H1 (cell line): ENCODE measurements around the gene UBE2F. TPM values are rescaled to one million over a fixed set of nuclear protein-coding genes. Genes with fewer than 3 reads are reported as not detected.
"Not testable (repeated sequence)": the region's sequence is repeated elsewhere in the genome, so short reads cannot be mapped to it uniquely, and the experiment has no call there.

Source experiments
- CTCF ChIA-PET: fragments of 300-600 bp; sonication (Branson Sonifier 250); formaldehyde crosslinking; loops from one replicate; lab custom pipeline; 2021; ENCODE audit not compliant: partially characterized antibody; lab: Charles Lee
- POLR2A ChIA-PET: fragments of 300-600 bp; sonication (Branson Sonifier 250); formaldehyde crosslinking; loops from one replicate; lab custom pipeline; 2021; ENCODE audit warnings: inconsistent platforms; ENCODE audit not compliant: partially characterized antibody; lab: Charles Lee
- DNase-seq, 2 experiments: peaks; one replicate each; pipeline versions ENCODE4 v3.0.0 to v3.0.0-alpha.2; 2010 to 2022; ENCODE audit warnings: low spot score in 2 of 2, low read depth in 1 of 2, mixed read lengths in 1 of 2
- FAIRE-seq: peaks from 2 replicates; lab custom pipeline; 2011; peaks lifted over from hg19 to GRCh38; lab: Jason Lieb, UNC
- H2AFZ ChIP-seq: 2 replicates; pipeline ENCODE4 v1.8.1; 2012; ENCODE audit warnings: low read length, inconsistent platforms
- H2AK5ac ChIP-seq: 2 replicates; pipeline ENCODE4 v1.6.1; 2013; ENCODE audit warnings: low read depth, low read length
- H2BK120ac ChIP-seq: replicated peaks from 2 replicates; pipeline ENCODE3; 2013; ENCODE audit warnings: low read depth, low read length, inconsistent platforms
- H2BK12ac ChIP-seq: 2 replicates; pipeline ENCODE4 v1.6.1; 2013; ENCODE audit warnings: low read depth, low read length
- H2BK15ac ChIP-seq: 2 replicates; pipeline ENCODE4 v1.6.1; 2013; ENCODE audit warnings: low read length
- H2BK20ac ChIP-seq: 2 replicates; pipeline ENCODE4 v1.6.1; 2013; ENCODE audit warnings: low read length
- H2BK5ac ChIP-seq: 2 replicates; pipeline ENCODE4 v1.6.1; 2013; ENCODE audit warnings: low read depth, low read length
- H3K14ac ChIP-seq: 2 replicates; pipeline ENCODE4 v1.6.1; 2013; ENCODE audit warnings: inconsistent platforms; ENCODE audit not compliant: insufficient read length
- H3K18ac ChIP-seq: 2 replicates; pipeline ENCODE4 v1.6.1; 2013; ENCODE audit warnings: low read length; ENCODE audit errors: extremely low read depth
- H3K23ac ChIP-seq: 2 replicates; pipeline ENCODE4 v1.6.1; 2013; ENCODE audit warnings: inconsistent platforms; ENCODE audit not compliant: insufficient read length
- H3K23me2 ChIP-seq: 2 replicates; pipeline ENCODE4 v1.6.1; 2013; ENCODE audit warnings: low read depth, low read length
- H3K27ac ChIP-seq: 2 replicates; pipeline ENCODE4 v1.6.1; 2011; ENCODE audit warnings: low read depth, low read length, inconsistent platforms
- H3K27me3 ChIP-seq, 4 experiments: replicated peaks in 1 of 4; 1 replicate in 1 of 4; 2 replicates in 3 of 4; pipeline versions ENCODE4 v1.6.1 to v1.8.1; 2011 to 2013; ENCODE audit warnings: low read length in 3 of 4, mild to moderate bottlenecking in 3 of 4, inconsistent platforms in 2 of 4, mixed read lengths in 2 of 4, moderate library complexity in 1 of 4; ENCODE audit not compliant: control insufficient read depth in 3 of 4, insufficient read depth in 3 of 4; ENCODE audit errors: extremely low read depth in 1 of 4
- H3K36me3 ChIP-seq, 4 experiments: 2 replicates each; pipeline versions ENCODE4 v1.6.1 to v1.8.1; 2011 to 2013; ENCODE audit warnings: mild to moderate bottlenecking in 4 of 4, low read length in 3 of 4, moderate library complexity in 2 of 4, control low read depth in 1 of 4, inconsistent platforms in 1 of 4; ENCODE audit not compliant: insufficient read depth in 4 of 4, control insufficient read depth in 2 of 4
- H3K4ac ChIP-seq: replicated peaks from 2 replicates; pipeline ENCODE3; 2013; ENCODE audit warnings: low read length, low read depth, mixed read lengths, inconsistent platforms; ENCODE audit not compliant: insufficient read length
- H3K4me1 ChIP-seq, 4 experiments: replicated peaks in 1 of 4; 1 replicate in 1 of 4; 2 replicates in 3 of 4; pipeline versions ENCODE4 v1.6.1 to v1.8.1; 2011 to 2013; ENCODE audit warnings: low read length in 3 of 4, inconsistent platforms in 2 of 4, mixed read lengths in 1 of 4; ENCODE audit not compliant: insufficient read depth in 4 of 4, control insufficient read depth in 3 of 4
- H3K4me2 ChIP-seq, 2 experiments: 2 replicates each; pipeline versions ENCODE4 v1.6.1 to v1.8.1; 2011 to 2013; ENCODE audit warnings: low read depth in 2 of 2, low read length in 2 of 2, control low read depth in 1 of 2, inconsistent platforms in 1 of 2, mild to moderate bottlenecking in 1 of 2; ENCODE audit not compliant: insufficient read depth in 1 of 2
- H3K4me3 ChIP-seq, 4 experiments: fragments of 200-600, 300-600 bp in 1 of 4; sonication (generic), shearing (Covaris generic), sonication (Bioruptor Twin) in 1 of 4; 2 replicates each; pipeline versions ENCODE4 v1.5.1 to v1.8.1; 2011 to 2016; ENCODE audit warnings: low read length in 4 of 4, low read depth in 3 of 4, control low read depth in 2 of 4, inconsistent platforms in 2 of 4, mild to moderate bottlenecking in 2 of 4, mixed read lengths in 1 of 4, moderate library complexity in 1 of 4; ENCODE audit not compliant: insufficient read depth in 2 of 4; ENCODE audit errors: extremely low read depth in 1 of 4
- H3K56ac ChIP-seq: replicated peaks from 2 replicates; pipeline ENCODE3; 2013; ENCODE audit warnings: low read depth, mild to moderate bottlenecking, mixed read lengths, low read length, inconsistent platforms; ENCODE audit not compliant: insufficient read length
- H3K79me1 ChIP-seq: 2 replicates; pipeline ENCODE4 v1.6.1; 2013; ENCODE audit warnings: low read depth, low read length, control low read depth
- H3K79me2 ChIP-seq, 2 experiments: 2 replicates each; pipeline versions ENCODE4 v1.6.1 to v1.8.1; 2012 to 2013; ENCODE audit warnings: low read length in 2 of 2, mild to moderate bottlenecking in 2 of 2, inconsistent platforms in 1 of 2; ENCODE audit not compliant: insufficient read depth in 2 of 2, control insufficient read depth in 1 of 2
- H3K9ac ChIP-seq, 4 experiments: replicated peaks in 1 of 4; 1 replicate in 1 of 4; 2 replicates in 3 of 4; pipeline versions ENCODE4 v1.6.1 to v1.8.1; 2011 to 2013; ENCODE audit warnings: low read depth in 3 of 4, low read length in 3 of 4, control low read depth in 2 of 4, mild to moderate bottlenecking in 2 of 4, moderate library complexity in 2 of 4, inconsistent platforms in 1 of 4; ENCODE audit errors: extremely low read depth in 1 of 4
- H3K9me3 ChIP-seq, 2 experiments: 2 replicates each; pipeline versions ENCODE4 v1.6.1 to v1.8.1; 2012 to 2013; ENCODE audit warnings: mild to moderate bottlenecking in 2 of 2, moderate library complexity in 2 of 2, control low read depth in 1 of 2, inconsistent platforms in 1 of 2, low read depth in 1 of 2, low read length in 1 of 2, mixed read lengths in 1 of 2; ENCODE audit not compliant: insufficient read depth in 2 of 2
- H4K20me1 ChIP-seq, 2 experiments: replicated peaks in 1 of 2; 2 replicates each; pipeline versions ENCODE3 to v1.8.1; 2011 to 2013; ENCODE audit warnings: inconsistent platforms in 2 of 2, low read length in 2 of 2, mild to moderate bottlenecking in 1 of 2; ENCODE audit not compliant: insufficient read depth in 2 of 2, control insufficient read depth in 1 of 2
- H4K5ac ChIP-seq: 2 replicates; pipeline ENCODE4 v1.6.1; 2013; ENCODE audit warnings: low read length, low read depth, mixed read lengths, inconsistent platforms; ENCODE audit not compliant: insufficient read length
- H4K8ac ChIP-seq: 2 replicates; pipeline ENCODE4 v1.8.0; 2013; ENCODE audit warnings: mild to moderate bottlenecking, moderate library complexity, low read length, inconsistent platforms; ENCODE audit not compliant: insufficient read depth; ENCODE audit errors: extremely low read depth
- H4K91ac ChIP-seq: replicated peaks from 2 replicates; pipeline ENCODE3; 2013; ENCODE audit warnings: low read length, mixed read lengths, inconsistent platforms; ENCODE audit not compliant: insufficient read length
- WGBS, 2 experiments: shearing (Covaris generic) in 1 of 2; methylation state at CpG; one replicate each; pipeline versions ENCODE4 v1.1.6 to v1.1.7; 2013 to 2015; ENCODE audit warnings: low lambda C conversion rate in 2 of 2, mixed read lengths in 2 of 2, inconsistent platforms in 1 of 2, low coverage in 1 of 2, missing lambda C conversion rate in 1 of 2; ENCODE audit not compliant: insufficient replicate concordance in 2 of 2, insufficient coverage in 1 of 2, insufficient read length in 1 of 2; ENCODE audit errors: extremely low coverage in 1 of 2, missing lambda C conversion rate in 1 of 2; 5-methylcytosine and 5-hydroxymethylcytosine counted together
- polyA plus RNA-seq, 7 experiments: library from polyadenylated mRNA; depleted of rRNA in 3 of 7; stranded (reverse) in 5 of 7; unstranded in 2 of 7; fragments of >200 nt in 5 of 7; fragments of 200-250 nt in 2 of 7; gene quantifications; 1 replicate in 5 of 7; 2 replicates in 1 of 7; 4 replicates in 1 of 7; pipeline versions ENCODE4 v1.2.1 to v1.2.3, GENCODE V29; 2011 to 2013; ENCODE audit warnings: missing spikeins in 2 of 7, mixed read lengths in 2 of 7
- total RNA-seq: library from RNA; stranded (reverse); fragmentation: NEBNext Ultra II Directional; extraction: Animal tissue kit (Norgen Biotek cat#: 25700); gene quantifications from 2 replicates; pipeline ENCODE4 v1.2.1, GENCODE V29; 2021

Gene UBE2F
- total and polyA plus RNA-seq, 2 of the 8 experiments (the other 6 are each of a cell fraction or from before 2014, with no cell fraction given): 43.3 to 59.8 TPM

- H4K5ac ChIP-seq, H2BK12ac ChIP-seq, CTCF ChIA-PET, H2BK5ac ChIP-seq, H4K8ac ChIP-seq, H3K4me3 ChIP-seq, H3K9me3 ChIP-seq, H2AFZ ChIP-seq, H3K4me1 ChIP-seq, H3K18ac ChIP-seq, H3K14ac ChIP-seq, FAIRE-seq, H3K56ac ChIP-seq, H3K23ac ChIP-seq, H3K27me3 ChIP-seq, POLR2A ChIA-PET, H4K20me1 ChIP-seq, H4K91ac ChIP-seq, H2BK15ac ChIP-seq, DNase-seq, H3K79me1 ChIP-seq, H3K9ac ChIP-seq, H2BK120ac ChIP-seq, H3K23me2 ChIP-seq, H3K4ac ChIP-seq, H2BK20ac ChIP-seq, H2AK5ac ChIP-seq, H3K27ac ChIP-seq, H3K4me2 ChIP-seq: not testable (repeated sequence)
- 92% methylated on average over 7 of the region's 7 CpGs; no CpG with 5 or more reads in 1 of the 2 experiments for WGBS, 2 experiments
- Histone ChIP-seq H3K36me3 (peaks cover 18 to 72% (median 50%) of the 10 kb centered on the region in 4 experiments), H3K79me2 (peaks cover 5 to 58% of the 10 kb centered on the region in 2 experiments)
Measured at GRCh38 chr2:238066718-238067117, 99.9 kb downstream of the UBE2F start.
